GM23338 (cell line): ENCODE measurements around the gene CACNG6. TPM values are rescaled to one million over a fixed set of nuclear protein-coding genes. Genes with fewer than 3 reads are reported as not detected.
A peak's percentile ranks its signal among the peaks of the same experiment; 100 is the strongest.

Source experiments
- ATAC-seq: fragments of 200-7000 bp; cut with Tn5 transposase; 3 replicates; pipeline ENCODE4 v1.9.1; 2020
- DNase-seq: peaks from one replicate; pipeline ENCODE4 v3.0.0-alpha.2; 2015; ENCODE audit warnings: low spot score
- H2AFZ ChIP-seq: fragments of 200-600 bp; sonication (generic); 2 replicates; pipeline ENCODE4 v1.8.0; 2016; ENCODE audit warnings: antibody characterized with exemption, mild to moderate bottlenecking, moderate library complexity
- H3F3A ChIP-seq: fragments of 200-600 bp; sonication (generic); replicated peaks from 2 replicates; pipeline ENCODE4 v1.8.0; 2017; ENCODE audit warnings: antibody characterized with exemption, mixed run types, low read depth
- H3K27ac ChIP-seq: fragments of 200-600 bp; sonication (generic); 2 replicates; pipeline ENCODE4 v1.6.1; 2016; ENCODE audit warnings: low read depth
- H3K27me3 ChIP-seq: fragments of 200-600 bp; sonication (generic); 2 replicates; pipeline ENCODE4 v1.8.0; 2016; ENCODE audit warnings: mild to moderate bottlenecking, mixed run types, moderate library complexity; ENCODE audit not compliant: insufficient read depth
- H3K36me3 ChIP-seq: fragments of 200-600 bp; sonication (generic); 2 replicates; pipeline ENCODE4 v1.8.0; 2016; ENCODE audit warnings: mild to moderate bottlenecking; ENCODE audit not compliant: insufficient read depth
- H3K4me1 ChIP-seq: fragments of 200-600 bp; sonication (generic); 2 replicates; pipeline ENCODE4 v1.8.0; 2016; ENCODE audit warnings: mild to moderate bottlenecking, moderate library complexity; ENCODE audit not compliant: insufficient read depth
- H3K4me2 ChIP-seq: fragments of 200-600 bp; sonication (generic); 2 replicates; pipeline ENCODE4 v1.7.1; 2017; ENCODE audit warnings: mixed run types
- H3K4me3 ChIP-seq: fragments of 200-600 bp; sonication (generic); 2 replicates; pipeline ENCODE4 v1.6.1; 2016; ENCODE audit warnings: mixed run types
- H3K79me2 ChIP-seq: fragments of 200-600 bp; sonication (generic); replicated peaks from 2 replicates; pipeline ENCODE4 v1.8.0; 2017; ENCODE audit warnings: mild to moderate bottlenecking; ENCODE audit not compliant: insufficient read depth
- H3K9me2 ChIP-seq: fragments of 200-600 bp; sonication (generic); 2 replicates; pipeline ENCODE4 v1.8.0; 2017; ENCODE audit not compliant: insufficient read depth
- H4K20me1 ChIP-seq: fragments of 200-600 bp; sonication (generic); replicated peaks from 2 replicates; pipeline ENCODE4 v1.8.0; 2017; ENCODE audit warnings: mild to moderate bottlenecking; ENCODE audit not compliant: insufficient read depth
- H3K27ac Mint-ChIP-seq: 2 replicates; pipeline ENCODE4 v1.8.0; 2020; ENCODE audit warnings: inconsistent platforms, mild to moderate bottlenecking, moderate library complexity, mixed read lengths
- H3K27me3 Mint-ChIP-seq: 3 replicates; pipeline ENCODE4 v1.8.0; 2022; ENCODE audit warnings: low read depth, mild to moderate bottlenecking, moderate library complexity, mixed read lengths, inconsistent platforms; ENCODE audit not compliant: insufficient read depth, poor library complexity
- H3K36me3 Mint-ChIP-seq: 3 replicates; pipeline ENCODE4 v1.8.0; 2021; ENCODE audit warnings: low read depth, mild to moderate bottlenecking, inconsistent platforms, moderate library complexity, mixed read lengths
- H3K4me1 Mint-ChIP-seq: 3 replicates; pipeline ENCODE4 v1.8.0; 2020; ENCODE audit warnings: mild to moderate bottlenecking, inconsistent platforms, mixed read lengths
- H3K4me3 Mint-ChIP-seq: 3 replicates; pipeline ENCODE4 v1.8.0; 2021; ENCODE audit warnings: moderate library complexity, mild to moderate bottlenecking, inconsistent platforms, mixed read lengths
- H3K9me3 Mint-ChIP-seq: 3 replicates; pipeline ENCODE4 v1.8.0; 2020; ENCODE audit warnings: moderate library complexity, mild to moderate bottlenecking, inconsistent platforms, mixed read lengths
- CREB1 ChIP-seq: fragments of 250-450 bp; sonication (Bioruptor Pico); IDR thresholded peaks from 2 replicates; pipeline ENCODE4 v1.5.0; 2020; ENCODE audit warnings: low read depth, mild to moderate bottlenecking, moderate library complexity
- CTCF ChIP-seq, 2 experiments: fragments of 200-600 bp in 1 of 2; sonication (generic) in 1 of 2; conservative IDR thresholded peaks; 2 replicates each; pipeline versions ENCODE4 v1.5.1 to v1.6.1; 2016 to 2017; ENCODE audit warnings: antibody characterized with exemption in 2 of 2, low read depth in 2 of 2, mild to moderate bottlenecking in 2 of 2, moderate library complexity in 1 of 2
- EZH2 ChIP-seq: fragments of 200-600 bp; sonication (generic); IDR thresholded peaks from one replicate; pipeline ENCODE4 v1.8.0; 2017; ENCODE audit warnings: antibody characterized with exemption, mild to moderate bottlenecking, low read depth; ENCODE audit not compliant: unreplicated experiment
- EZH2phosphoT487 ChIP-seq: fragments of 200-600 bp; sonication (generic); IDR thresholded peaks from one replicate; pipeline ENCODE4 v1.8.1; 2018; ENCODE audit warnings: antibody characterized with exemption; ENCODE audit not compliant: unreplicated experiment
- JUNB ChIP-seq: IDR thresholded peaks from one replicate; pipeline ENCODE4 v1.6.1; 2016; ENCODE audit warnings: antibody characterized with exemption; ENCODE audit not compliant: unreplicated experiment
- NANOG ChIP-seq: IDR thresholded peaks from 2 replicates; pipeline ENCODE4 v1.6.1; 2016; ENCODE audit warnings: antibody characterized with exemption, borderline replicate concordance
- POLR2AphosphoS5 ChIP-seq: IDR thresholded peaks from 2 replicates; pipeline ENCODE4 v1.6.1; 2016; ENCODE audit warnings: antibody characterized with exemption, low read depth
- REST ChIP-seq: IDR thresholded peaks from one replicate; pipeline ENCODE4 v1.6.1; 2018; ENCODE audit warnings: antibody characterized with exemption; ENCODE audit not compliant: unreplicated experiment
- STAT1 ChIP-seq: IDR thresholded peaks from one replicate; pipeline ENCODE4 v1.6.1; 2016; ENCODE audit warnings: antibody characterized with exemption; ENCODE audit not compliant: unreplicated experiment
- ZNF114 ChIP-seq: fragments of 250-450 bp; sonication (Bioruptor Pico); IDR thresholded peaks from 2 replicates; pipeline ENCODE4 v1.5.0; 2020; ENCODE audit warnings: mild to moderate bottlenecking, moderate library complexity
- ZNF331 ChIP-seq: fragments of 250-450 bp; sonication (Bioruptor Pico); IDR thresholded peaks from 2 replicates; pipeline ENCODE4 v1.5.0; 2020; ENCODE audit warnings: low read depth, mild to moderate bottlenecking, moderate library complexity
- polyA plus RNA-seq: library from polyadenylated mRNA; unstranded; fragments of >200 nt; fragmentation: Nextera tagmentation; extraction: Ambion mirVana; gene quantifications from 2 replicates; pipeline ENCODE4 v1.2.1, GENCODE V29; 2016
- total RNA-seq: library from RNA; depleted of rRNA; stranded (reverse); fragments of >200 nt; shearing (Covaris generic); gene quantifications from 2 replicates; pipeline ENCODE4 v1.2.3, GENCODE V29; 2014

Gene CACNG6
- total and polyA plus RNA-seq, 2 experiments from 2014 or later = 0.38 to 1.5 TPM

GRCh38 chr19:54041969-54042606 is 50.7 kb downstream of the CACNG6 start:
- Histone ChIP-seq H3K27ac (peak overlapping the region; percentile 81; the same call in 1 of the 2 replicates), H2AFZ (peak overlapping the region; percentile 88), H3K4me2 (no peak overlapping the region), H4K20me1 (no peaks in the 10 kb centered on the region), H3K36me3 (no peaks in the 10 kb centered on the region), H3K4me1 (peaks cover 8% of the 10 kb centered on the region; the same call in 1 of the 2 replicates), H3K27me3 (peaks cover 9% of the 10 kb centered on the region; the same call in 1 of the 2 replicates), H3F3A (0 out of 2 replicates have a peak, but pooled peaks cover 5% of the 10 kb centered on the region), H3K4me3 (no peak overlapping the region), H3K9me2 (no peaks in the 10 kb centered on the region), H3K79me2 (no peaks in the 10 kb centered on the region)
- Mint-ChIP-seq H3K4me3 (no peak overlapping the region), H3K4me1 (peaks cover 19% of the 10 kb centered on the region), H3K9me3 (0 out of 3 replicates have a peak, but pooled peaks cover 3% of the 10 kb centered on the region), H3K36me3 (no peaks in the 10 kb centered on the region), H3K27me3 (peaks cover 14% of the 10 kb centered on the region), H3K27ac (no peak overlapping the region)
- peak; percentile 51 for DNase-seq
- TF ChIP-seq REST (no peak), STAT1 (no peak), ZNF331 (CRISPR knock-in tag) (no peak), CTCF (conservative IDR thresholded peaks at IDR 0.05; ENCODE audit: low read depth in 2 of 2) (no peak), JUNB (no peak), ZNF114 (CRISPR knock-in tag) (no peak), EZH2phosphoT487 (no peak), POLR2AphosphoS5 (no peak), CREB1 (no peak), EZH2 (no peak), NANOG (no peak)
- ATAC-seq = no peak; the same call in 2 of the 3 replicates
